ENCODE results near the gene PLXNB3. TPM values are rescaled to one million over a fixed set of nuclear protein-coding genes. Genes with fewer than 3 reads are reported as not detected.

The PLXNB3 gene
- total RNA-seq, 1 experiment from 2014 or later = 2.3 TPM

DNA sequence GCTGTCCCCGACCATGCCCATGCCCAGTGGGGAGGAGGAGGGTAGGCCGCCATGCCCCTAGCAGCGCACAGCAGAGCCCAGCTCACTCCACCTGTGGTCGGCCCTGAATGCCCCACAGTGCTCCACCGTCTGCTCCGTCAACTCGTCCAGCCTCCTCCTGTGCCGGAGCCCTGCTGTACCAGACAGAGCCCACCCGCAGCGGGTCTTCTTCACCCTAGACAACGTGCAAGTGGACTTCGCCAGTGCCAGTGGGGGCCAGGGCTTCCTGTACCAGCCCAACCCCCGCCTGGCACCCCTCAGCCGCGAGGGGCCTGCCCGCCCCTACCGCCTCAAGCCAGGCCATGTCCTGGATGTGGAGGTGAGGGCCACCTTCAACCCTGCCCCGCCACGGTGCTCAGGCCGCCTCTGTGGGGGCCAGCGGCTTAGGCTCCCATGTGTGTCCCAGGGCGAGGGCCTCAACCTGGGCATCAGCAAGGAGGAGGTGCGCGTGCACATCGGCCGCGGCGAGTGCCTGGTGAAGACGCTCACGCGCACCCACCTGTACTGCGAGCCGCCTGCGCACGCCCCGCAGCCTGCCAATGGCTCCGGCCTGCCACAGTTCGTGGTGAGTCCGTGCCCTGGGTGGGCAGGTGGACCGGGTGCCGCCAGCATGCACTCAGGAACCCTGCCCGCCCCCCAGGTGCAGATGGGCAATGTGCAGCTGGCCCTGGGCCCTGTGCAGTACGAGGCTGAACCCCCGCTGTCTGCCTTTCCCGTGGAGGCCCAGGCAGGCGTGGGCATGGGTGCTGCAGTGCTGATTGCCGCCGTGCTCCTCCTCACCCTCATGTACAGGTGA lies 9.9 kb downstream of the PLXNB3 start:
- DNase-seq (ENCODE audit: low read depth) = no peak

DNA sequence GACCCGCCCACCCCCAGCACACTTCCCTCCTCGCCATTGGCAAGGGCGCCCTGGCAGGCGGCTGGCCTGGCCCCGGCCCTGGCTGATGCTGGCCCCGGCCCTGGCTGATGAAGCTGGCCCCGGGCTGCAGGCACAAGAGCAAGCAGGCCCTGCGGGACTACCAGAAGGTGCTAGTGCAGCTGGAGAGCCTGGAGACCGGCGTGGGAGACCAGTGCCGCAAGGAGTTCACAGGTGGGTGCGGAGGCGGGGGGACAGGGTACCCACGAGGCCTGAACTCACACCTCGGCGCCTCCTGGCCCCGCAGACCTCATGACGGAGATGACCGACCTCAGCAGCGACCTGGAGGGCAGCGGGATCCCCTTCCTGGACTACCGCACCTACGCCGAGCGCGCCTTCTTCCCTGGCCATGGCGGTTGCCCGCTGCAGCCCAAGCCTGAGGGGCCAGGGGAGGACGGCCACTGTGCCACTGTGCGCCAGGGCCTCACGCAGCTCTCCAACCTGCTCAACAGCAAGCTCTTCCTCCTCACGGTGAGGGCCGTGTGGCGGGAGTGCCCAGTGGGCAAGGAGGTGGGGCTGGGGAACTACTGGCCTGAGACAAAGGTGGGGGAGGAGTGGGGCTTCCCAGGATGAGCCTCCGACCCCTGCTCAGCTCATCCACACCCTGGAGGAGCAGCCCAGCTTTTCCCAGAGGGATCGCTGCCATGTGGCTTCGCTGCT lies 10.7 kb downstream of the PLXNB3 start:
- DNase-seq (ENCODE audit: low read depth) = no peak

DNA sequence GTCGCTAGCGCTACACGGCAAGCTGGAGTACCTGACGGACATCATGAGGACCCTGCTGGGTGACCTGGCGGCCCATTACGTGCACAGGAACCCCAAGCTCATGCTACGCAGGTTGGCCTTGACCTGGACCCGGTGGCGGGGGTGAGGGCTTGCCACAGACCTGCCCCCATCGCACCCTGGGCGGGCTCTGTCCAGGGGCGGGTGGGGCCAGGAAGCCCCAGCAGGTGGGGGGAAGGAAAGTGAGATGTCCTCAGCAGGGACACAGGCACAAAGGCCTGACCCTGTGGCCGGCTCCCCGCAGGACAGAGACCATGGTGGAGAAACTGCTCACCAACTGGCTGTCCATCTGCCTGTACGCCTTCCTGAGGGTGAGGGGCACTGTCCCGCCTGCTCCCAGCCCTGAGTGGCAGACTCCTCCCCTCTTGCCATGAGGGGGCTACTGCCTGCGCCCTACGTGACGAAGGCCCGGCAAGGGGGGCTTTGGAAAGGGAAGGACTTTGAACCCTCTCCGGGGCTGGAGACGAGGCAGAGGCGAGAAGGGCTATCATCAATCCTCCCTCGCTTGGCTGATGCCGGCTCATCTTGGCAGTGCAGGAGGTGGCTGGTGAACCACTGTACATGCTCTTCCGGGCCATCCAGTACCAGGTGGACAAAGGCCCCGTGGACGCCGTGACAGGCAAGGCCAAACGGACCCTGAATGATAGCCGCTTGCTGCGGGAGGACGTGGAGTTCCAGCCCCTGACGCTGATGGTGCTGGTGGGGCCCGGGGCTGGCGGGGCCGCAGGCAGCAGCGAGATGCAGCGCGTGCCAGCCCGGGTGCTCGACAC lies 11.5 kb downstream of the PLXNB3 start:
- DNase-seq (ENCODE audit: low read depth) = no peak

DNA sequence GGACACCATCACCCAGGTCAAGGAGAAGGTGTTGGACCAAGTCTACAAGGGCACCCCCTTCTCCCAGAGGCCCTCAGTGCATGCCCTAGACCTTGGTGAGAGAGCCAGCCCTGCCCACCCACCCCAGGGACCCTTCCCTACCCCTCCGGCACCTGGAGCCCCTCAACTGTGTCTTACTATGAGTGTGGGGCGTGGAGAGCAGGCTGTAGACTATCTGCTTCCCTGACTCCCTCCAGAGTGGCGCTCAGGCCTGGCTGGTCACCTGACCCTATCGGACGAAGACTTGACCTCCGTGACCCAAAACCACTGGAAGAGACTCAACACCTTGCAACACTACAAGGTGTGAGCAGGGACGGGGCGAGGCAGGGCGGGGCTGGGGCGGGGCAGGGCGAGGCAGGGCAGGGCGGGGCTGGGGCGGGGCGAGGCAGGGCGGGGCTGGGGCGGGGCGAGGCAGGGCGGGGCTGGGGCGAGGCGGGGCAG lies 12.1 kb downstream of the PLXNB3 start:
- no peak for DNase-seq (ENCODE audit: low read depth)

DNA sequence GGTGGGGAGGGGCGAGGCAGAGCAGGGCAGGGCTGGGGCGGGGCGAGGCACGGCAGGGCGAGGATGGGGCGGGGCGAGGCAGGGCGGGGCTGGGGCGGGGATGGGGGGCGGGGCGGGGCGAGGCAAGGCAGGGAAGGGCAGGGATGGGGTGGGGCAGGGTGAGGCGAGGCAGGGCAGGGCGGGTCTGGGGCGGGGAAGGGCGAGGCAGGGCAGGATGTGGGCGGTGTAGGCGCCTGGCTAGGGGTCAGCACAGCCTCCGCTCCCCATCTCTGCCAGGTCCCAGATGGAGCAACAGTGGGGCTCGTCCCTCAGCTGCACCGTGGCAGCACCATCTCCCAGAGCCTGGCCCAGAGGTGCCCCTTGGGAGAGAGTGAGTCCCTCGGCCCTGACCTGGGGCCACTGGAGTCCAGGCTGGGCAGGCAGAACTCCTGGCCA lies 12.6 kb downstream of the PLXNB3 start:
- DNase-seq (ENCODE audit: low read depth) = no peak

DNA sequence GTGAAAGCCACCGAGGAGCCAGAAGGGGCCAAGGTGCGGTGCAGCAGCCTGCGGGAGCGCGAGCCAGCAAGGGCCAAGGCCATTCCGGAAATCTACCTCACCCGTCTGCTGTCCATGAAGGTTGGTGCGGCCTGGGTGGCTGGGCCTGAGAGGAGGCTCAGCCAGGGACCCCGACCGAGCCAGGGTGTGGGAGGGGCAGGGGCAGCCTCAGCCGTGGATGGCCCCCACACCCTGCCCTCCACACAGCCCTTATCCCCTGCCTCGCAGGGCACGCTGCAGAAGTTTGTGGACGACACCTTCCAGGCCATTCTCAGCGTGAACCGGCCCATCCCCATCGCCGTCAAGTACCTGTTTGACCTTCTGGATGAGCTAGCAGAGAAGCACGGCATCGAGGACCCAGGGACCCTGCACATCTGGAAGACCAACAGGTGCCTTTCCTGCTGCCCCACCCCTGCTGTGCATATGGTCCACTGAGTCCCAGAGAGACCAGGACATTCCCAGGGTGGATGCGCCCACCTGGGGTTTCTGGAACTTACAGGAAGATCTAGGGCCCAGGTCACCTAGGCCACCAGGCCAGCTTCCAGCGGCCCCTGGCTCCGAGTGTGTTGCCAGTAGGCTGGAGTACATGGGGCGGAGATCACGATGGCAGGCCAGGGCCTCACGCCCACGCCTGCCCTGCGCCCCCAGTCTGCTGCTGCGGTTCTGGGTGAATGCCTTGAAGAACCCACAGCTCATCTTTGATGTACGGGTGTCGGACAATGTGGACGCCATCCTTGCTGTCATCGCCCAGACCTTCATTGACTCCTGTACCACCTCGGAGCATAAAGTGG lies 13.4 kb downstream of the PLXNB3 start:
- DNase-seq (ENCODE audit: low read depth) = no peak

DNA sequence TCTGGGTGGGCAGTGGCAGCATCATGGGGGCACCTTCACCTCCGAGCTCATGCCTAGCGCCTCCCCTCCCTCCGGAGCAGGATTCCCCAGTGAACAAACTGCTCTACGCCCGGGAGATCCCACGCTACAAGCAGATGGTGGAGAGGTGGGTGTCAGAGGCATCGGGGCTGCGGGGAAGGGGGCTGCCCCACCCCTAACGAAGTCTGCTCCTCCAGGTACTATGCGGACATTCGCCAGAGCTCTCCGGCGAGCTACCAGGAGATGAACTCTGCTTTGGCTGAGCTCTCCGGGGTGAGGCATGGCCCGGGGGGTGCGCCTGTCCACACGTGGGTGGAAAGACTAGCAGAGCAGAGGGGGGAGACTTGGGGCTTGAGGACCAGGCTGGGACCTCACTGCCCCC lies 14.1 kb downstream of the PLXNB3 start:
- no peak for DNase-seq (ENCODE audit: low read depth)

DNA sequence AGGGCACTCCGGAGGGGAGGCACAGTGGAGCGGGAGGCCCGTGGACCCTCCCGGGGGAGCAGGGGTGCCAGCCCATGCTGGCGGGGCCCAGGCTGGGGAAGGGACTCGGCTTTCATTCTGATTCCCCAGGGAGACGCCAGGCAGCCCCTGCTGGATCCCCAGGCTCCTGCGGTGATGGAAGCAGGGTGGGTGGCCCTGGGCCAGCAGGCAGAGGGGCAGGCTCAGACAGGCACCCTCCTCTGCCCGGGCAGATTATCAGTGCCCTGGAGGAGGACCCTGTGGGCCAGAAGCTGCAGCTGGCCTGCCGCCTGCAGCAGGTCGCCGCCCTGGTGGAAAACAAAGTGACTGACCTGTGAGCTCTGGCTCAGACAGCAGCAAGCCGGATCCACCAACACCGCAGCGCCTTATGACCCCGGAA lies 14.6 kb downstream of the PLXNB3 start:
- no peak for DNase-seq (ENCODE audit: low read depth)

DNA sequence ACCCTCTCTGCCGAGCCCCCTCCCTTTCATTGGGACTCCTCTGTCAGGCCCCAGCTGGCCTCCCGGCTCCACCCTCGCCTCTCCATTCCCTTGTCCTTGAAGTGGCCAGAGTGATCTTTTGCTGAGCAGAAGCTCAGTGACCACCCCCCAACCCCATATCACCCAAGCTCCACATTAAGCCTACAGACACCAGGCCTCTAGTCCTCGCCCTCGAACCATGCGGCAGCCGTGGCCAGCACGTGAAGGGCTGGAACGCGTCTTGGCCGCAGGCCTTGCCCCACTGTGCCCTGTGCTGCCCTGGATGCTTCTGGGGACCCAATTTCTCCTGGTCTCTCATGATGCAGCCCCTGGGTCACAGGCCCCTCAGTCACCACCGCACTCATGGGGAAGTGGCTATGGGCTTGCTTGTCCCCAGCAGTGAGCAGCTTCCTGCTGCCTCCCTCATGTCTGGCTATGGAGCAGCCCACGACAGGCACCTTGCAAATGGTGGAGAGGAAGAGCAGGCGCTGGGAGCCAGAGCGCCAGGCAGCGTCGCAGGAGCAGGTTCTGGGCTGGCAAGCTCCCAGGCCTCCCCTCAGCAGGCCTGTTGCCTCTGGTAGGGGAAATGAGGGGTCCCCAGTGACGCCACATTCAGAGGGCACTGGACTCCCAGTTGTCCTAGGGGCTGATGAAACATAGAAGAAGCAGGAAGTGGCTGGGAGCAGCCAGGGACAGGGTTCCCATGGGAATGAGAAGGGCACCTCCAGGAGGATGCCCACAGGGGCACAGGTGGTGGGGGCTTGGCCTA lies 16.0 kb downstream of the PLXNB3 start:
- DNase-seq (ENCODE audit: low read depth) = no peak

DNA sequence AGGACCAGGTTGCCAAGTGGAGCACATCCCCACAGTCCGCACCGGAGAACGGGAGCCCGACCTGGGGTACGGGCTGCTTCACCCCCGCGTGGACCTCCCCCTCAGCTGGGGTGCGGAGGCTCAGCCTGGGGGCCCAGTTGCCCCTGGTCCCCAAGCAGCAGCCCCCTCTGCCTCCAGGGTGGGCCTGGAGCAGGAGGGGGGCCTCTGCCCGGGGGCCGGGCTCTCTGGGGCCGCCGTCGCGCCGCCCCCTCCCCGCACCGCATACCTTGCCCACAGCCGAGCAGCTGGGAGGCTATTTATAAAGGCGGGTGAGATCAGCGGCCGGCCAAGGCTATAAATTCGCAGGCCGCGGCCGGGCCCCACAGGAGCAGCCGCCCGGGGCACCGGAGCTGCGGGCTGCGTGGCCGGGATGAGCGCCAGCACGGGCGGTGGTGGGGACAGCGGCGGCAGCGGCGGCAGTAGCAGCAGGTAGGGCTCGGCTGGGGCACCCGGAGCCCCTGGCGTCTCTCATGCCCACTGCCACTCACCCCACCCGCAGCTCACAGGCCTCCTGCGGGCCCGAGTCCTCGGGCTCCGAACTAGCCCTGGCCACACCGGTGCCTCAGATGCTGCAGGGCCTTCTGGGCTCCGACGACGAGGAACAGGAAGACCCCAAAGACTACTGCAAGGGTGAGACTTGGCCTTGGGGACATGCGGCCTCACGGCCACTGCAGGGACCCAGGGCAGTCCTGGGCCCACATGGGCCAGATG lies 16.8 kb downstream of the PLXNB3 start, which contains the start of gene SRPK3:
TSS of gene SRPK3 (plus strand) at position 364 of the 750 bp plus-strand sequence. CDS start at position 410, 46 bp downstream.
- DNase-seq (ENCODE audit: low read depth) = no peak

DNA sequence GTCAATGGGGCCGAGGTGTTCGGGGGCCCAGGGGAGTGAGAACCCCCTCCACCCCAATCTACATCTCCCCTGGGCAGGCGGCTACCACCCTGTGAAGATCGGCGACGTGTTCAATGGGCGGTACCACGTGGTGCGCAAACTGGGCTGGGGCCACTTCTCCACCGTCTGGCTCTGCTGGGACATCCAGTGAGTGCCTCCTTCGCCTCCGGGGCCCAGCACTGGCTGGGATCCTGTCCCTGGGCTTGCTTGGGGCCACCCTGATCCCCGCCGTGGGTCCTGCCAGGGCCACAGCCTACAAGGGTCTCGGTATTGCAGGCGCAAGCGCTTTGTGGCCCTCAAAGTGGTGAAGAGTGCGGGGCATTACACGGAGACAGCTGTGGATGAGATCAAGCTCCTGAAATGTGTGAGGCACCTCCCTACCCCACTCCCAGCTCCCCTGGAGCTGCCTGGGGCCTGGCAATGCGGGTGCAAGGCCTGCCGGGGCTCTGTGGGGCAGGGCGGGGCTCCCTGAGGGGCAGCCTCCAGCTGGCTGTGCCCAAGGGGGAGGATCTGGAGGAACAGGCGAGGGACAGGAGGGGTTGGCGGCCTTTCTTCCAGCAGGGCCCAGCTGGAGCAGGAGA lies 17.5 kb downstream of the PLXNB3 start:
- DNase-seq (ENCODE audit: low read depth) = no peak

DNA sequence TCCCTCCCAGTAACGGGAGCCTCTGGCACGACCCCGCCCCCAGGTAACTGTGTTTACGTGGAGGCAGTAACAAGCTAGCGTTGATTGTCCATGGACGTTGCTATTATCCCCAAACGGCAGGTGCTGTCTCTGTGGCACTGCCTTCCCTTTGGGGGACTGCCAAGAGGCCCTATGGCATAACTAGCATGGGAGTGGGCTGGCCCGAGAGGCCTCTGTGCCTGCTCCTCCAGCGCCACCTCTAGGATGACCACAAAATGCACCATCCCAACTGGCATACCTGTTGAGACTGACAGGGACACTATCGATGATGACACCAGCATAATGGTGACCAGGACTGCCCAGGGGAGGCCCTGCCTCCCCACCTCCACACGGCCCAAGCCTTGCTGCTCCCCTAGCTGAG lies 18.3 kb downstream of the PLXNB3 start:
- DNase-seq (ENCODE audit: low read depth) = no peak

DNA sequence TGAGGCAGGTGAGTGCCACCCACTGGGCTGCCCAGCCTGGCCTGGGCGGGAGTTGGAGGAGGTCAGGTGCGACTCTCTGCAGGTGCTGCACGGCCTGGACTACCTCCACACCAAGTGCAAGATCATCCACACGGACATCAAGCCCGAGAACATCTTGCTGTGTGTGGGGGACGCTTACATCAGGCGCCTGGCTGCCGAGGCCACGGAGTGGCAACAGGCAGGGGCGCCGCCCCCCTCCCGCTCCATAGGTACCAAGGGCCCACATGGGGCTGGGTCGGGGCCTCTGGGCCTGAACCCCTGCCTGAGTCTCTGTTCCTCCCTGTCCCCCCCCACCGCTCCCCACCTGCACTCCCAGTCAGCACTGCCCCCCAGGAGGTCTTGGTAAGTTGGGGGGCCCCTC lies 18.8 kb downstream of the PLXNB3 start:
- no peak for DNase-seq (ENCODE audit: low read depth)

DNA sequence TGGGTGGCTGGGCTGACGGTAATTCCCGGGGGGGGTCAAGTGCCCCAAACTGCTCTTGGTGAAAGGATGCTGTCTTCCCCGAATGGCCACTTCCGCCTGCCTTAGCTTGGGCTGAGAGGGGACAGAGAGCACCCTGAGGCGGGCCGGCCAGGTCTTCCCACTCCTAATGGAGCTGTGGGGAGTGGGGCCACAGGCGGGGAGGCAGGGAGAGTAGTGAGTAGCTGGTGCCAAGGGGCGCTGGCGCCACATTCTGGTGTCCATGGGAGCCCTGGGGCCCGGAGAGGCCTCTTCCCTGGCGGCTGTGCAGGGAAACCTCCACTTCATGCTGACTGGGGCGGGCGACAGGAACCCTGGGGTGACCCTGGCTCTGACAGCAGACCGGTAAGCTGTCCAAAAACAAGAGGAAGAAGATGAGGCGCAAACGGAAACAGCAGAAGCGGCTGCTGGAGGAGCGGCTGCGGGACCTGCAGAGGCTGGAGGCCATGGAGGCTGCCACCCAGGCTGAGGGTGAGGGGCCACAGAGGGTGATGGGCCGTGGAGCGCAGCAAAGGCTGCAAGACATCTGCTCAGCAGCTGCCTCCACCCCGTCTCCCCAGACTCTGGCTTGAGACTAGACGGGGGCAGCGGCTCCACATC lies 19.4 kb downstream of the PLXNB3 start:
- no peak for DNase-seq (ENCODE audit: low read depth)

DNA sequence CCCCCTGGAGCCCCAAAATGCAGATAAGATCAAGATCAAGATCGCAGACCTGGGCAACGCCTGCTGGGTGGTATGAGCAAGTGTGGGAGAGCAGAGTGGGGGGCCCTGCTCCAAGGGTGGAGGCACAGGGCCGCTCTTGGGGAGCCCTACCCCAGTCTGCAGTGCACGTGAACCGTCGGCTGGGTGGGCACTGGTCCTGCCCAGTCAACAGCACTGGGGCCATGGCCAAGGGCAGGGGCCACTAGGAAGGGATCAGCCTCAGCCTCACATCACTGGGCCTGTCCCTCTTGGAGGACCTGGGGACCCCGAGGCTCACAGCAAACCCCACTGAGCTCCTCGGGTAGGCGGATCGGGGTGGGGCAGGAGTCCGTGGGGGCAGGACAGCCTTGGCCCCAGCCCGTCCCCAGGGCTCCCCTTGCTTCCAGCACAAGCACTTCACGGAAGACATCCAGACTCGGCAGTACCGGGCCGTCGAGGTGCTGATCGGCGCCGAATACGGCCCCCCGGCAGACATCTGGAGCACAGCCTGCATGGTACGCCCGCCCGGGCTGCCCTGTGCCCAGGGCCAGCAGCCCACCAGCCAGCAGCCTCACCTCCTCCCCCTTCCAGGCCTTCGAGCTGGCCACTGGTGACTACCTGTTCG lies 20.4 kb downstream of the PLXNB3 start:
- no peak for DNase-seq (ENCODE audit: low read depth)

DNA sequence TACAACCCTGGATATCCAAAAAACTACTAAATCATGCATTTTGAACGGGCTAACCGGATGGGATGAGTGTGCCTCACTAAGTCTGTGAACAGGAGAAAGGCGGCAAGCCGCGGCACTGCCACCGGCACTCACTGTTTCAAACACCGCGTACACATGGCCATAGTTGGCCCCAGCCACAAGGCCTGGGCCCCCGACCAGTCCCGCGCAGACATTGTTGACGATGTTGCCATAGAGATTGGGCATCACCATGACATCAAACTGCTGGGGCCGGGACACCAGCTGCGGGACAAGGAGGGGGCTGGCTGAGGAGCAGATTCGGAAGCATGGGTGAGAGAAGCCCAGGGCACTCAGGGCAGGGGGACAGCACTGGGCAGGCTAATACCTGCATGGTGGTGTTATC lies 22.6 kb downstream of the PLXNB3 start:
- DNase-seq (ENCODE audit: low read depth) = no peak

DNA sequence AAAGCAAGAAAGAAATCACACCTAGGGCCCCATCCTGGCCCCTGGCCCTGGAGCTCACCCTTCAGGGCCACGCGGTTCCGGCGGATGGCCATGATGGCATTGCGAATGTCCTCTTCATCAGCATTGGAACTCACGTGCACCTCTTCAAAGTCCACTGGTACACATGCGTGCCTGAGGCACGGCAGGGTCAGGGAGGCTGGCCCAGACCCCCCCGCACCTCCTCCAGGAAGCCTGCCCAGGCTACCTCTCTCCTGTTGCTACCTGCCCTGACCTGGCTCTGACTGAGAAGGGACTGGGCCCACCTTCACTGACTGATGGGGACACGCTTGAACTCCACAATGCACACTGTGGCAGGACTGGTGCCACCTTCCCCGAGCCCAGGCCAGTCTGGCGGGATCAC lies 25.6 kb downstream of the PLXNB3 start:
- DNase-seq (ENCODE audit: low read depth) = no peak
